NCI-H2196 (cell line): ENCODE results near the gene LRBA.
A peak's percentile ranks its signal among the peaks of the same experiment; 100 is the strongest.
"Not testable (repeated sequence)": the region's sequence is repeated elsewhere in the genome, so short reads cannot be mapped to it uniquely, and the experiment has no call there.

Experiments
- DNase-seq: peaks from one replicate; lab custom pipeline; 2025; ENCODE audit not compliant: unreplicated experiment; lab: John Stamatoyannopoulos, UW

Gene LRBA

GRCh38 chr4:151014521-151015458 lies at the start of gene LRBA:
TSS of gene LRBA (minus strand) at chr4:151015284. CDS start at chr4:151014642, 642 bp downstream.
- peak; percentile 72 for DNase-seq

GRCh38 chr4:151063143-151063542 lies 48.1 kb upstream of the LRBA start:
- DNase-seq: not testable (repeated sequence)

- DNase-seq: no peak
Measured at GRCh38 chr4:151055539-151055938, 40.5 kb upstream of the LRBA start.

GRCh38 chr4:151052785-151053184 lies 37.7 kb upstream of the LRBA start:
- no peak for DNase-seq

DNA sequence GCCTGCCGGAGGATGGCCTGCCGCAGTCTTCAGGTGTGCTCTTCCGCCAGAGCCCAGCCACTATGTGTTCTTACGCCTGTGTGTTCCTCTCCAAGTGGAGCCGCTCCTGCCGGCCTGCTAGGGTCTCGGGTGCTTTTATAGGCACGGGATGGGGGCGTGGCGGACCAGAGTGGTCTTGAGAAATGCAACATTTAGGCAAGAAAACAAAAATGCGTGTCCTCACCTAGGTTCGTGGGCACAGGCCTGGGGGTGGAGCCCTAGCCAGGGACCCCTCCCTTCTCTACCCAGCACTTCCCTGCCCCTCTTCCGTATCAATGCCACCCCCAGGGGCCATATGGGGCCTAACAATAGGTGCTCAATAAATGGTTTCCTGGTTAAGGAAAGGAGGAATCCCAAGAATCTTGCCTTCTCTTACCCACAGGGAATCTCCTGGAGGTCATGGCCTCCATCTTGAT lies 34.4 kb upstream of the LRBA start:
- DNase-seq: no peak

GRCh38 chr4:151048913-151049312 lies 33.8 kb upstream of the LRBA start:
- DNase-seq: no peak

- no peak for DNase-seq
Measured at GRCh38 chr4:151046609-151047008, 31.5 kb upstream of the LRBA start.

GRCh38 chr4:151045907-151046306 lies 30.8 kb upstream of the LRBA start:
- DNase-seq: peak; percentile 6

DNA sequence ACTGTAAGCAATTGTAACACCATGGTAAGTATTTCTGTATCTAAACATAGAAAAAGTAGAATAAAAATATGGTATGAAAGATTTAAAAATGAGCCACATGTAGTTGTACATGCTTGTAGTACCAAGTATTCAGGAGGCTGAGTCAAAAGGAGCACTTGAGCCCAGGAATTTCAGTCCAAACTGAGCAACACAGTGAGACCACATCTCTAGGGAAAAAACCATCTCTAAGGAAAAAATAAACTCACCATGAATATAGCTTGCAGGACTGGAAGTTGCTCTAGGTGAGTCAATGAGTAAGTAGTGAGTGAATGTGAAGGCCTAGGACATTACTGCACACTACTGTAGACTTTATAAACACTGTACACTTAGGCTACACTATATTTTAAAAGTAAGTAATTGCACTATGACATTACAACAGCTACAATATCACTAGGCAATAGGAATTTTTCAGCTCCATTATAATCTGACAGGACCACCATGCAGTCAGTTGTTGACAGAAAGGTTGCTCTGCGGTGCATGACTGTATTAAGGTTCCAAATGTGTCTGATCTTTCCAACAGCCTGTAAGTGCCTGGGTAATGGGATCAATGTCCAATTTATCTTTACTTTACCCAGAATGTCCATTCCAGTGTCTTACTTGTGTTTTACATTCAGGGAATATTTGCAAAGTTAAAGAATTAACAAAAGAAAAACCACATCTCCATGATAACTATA lies 28.9 kb upstream of the LRBA start:
- no peak for DNase-seq

GRCh38 chr4:151039733-151040132 lies 24.6 kb upstream of the LRBA start:
- no peak for DNase-seq

DNA sequence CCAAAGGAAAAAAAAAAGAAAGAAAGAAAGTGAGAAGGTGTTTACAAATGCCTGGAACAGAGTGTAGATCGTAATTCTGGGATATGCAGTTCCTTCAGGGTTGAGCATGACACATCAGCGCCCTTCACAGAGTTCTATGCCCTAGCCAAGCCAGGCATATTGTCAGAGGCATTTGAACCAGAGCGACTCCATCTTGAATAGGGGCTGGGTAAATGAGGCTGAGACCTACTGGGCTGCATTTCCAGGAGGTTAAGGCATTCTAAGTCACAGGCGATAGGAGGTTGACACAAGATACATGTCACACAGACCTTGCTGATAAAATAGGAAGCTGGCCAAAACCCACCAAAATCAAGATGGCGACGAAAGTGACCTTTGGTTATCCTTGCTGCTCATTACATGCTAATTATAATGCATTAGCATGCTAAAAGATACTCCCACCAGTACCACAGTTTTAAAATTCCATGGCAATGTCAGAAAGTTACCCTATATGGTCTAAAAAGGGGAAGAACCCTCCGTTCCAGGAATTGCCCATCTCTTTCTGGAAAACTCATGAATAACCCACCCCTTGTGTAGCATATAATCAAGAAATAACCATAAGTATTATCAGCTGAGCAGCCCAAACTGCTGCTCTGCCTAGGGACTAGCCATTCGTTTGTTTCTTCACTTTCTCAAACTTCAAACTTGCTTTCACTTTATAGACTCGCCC lies 23.5 kb upstream of the LRBA start:
- DNase-seq: no peak

GRCh38 chr4:151035911-151036310 lies 20.8 kb upstream of the LRBA start:
- DNase-seq: no peak

DNA sequence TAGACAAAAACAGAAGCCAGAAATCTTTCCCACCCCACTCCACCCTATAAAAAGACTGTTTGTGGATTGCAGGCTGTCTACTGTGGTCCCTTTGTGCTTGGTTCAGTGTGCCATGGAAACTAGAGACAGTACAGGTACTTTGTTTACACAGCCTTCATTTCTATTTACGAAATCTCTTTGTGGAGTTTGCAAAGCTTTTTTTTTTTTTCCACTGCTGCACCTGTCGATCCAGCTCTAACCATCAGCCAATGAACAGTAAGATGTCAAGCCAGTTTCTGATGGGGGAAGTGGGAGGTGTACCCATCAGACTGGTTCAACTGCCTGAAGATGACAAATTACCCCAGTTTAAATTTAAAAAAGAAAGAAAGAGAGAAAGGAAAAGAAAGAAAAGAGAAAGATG lies 20.2 kb upstream of the LRBA start:
- DNase-seq: peak; percentile 55

DNA sequence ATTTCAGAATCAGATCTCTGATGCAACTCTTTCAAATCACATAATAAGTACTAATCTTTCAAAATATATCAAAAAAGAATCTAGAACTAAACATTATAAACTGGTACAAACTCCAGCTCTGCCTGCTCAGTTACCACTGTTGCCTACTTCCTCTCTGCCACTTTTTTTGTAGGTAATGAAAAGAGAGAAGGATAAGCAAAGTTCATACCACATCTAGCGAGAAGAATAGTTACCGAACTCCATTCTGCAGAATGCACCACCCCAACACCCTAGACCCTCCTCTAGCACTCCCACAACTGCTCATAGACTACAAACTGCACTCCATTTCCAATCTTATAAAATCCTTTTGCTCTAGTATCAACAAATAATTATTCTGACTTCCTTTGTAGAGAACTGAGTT lies 19.7 kb upstream of the LRBA start:
- DNase-seq: no peak

DNA sequence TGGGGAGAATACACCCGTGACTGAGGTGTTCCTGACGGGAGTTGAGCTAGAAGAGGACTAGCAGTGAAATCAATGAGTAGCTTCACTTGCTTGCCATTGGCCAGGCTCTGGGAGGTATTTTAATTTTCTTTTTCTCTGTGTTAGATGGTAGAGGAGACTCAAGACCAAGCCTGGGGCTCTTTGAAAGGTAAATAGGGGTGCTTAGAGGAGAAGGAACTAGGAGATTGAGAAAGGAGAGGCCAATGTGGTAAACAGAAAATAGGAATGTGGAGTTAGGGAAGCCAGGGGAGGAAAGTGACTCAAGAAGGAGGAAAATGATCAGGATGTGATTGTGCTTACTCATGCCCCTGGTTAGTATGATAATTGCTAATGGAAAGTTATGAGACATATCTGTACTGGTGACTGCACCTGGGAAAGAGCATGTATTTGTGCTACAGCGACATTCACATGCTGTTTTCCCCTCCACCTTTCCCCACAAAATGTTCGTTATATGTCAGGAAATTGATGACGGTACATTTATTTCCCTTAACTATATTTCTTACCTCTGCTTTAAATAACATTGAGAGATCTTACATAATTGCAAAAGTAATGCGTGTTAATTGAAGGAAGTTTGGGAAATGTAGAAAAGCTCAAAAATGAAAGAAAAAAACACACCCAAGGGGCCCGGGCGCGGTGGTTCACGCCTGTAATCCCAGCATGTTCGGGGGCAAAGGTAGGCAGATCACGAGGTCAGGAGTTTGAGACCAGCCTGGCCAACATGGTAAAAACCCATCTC lies 16.9 kb upstream of the LRBA start:
- DNase-seq: no peak

DNA sequence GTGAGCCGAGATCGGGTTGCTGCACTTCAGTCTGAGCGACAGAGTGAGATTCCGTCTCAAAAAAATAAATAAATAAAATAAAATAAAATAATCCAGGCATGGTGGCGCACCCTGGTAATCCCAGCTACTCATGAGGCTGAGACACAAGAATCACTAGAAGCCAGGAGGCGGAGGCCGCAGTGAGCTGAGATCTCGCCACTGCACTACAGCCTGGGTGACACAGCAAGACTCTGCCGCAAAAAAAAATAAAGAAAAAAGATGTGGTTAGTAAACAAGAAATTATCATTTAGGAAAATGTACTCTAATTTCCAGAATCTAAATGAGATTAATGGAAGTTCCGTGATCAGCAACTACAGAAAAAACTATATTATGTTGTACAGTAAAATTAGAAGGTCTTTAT lies 14.5 kb upstream of the LRBA start:
- DNase-seq: no peak

DNA sequence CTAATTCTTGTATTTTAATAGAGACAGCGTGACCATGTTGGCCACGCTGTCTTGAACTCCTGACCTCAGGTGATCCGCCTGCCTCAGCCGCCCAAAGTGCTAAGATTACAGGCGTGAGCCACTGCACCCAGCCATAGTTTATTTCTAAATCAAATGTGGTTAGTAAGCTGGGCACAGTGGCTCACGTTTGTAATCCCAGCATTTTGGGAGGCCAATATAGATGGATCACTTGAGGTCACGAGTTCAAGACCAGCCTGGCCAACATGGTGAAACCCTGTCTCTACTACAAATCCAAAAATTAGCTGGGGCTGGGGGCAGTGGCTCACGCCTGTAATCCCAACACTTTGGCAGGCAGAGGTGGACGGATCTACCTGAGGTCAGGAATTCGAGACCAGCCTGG lies 13.9 kb upstream of the LRBA start:
- not testable (repeated sequence) for DNase-seq

DNA sequence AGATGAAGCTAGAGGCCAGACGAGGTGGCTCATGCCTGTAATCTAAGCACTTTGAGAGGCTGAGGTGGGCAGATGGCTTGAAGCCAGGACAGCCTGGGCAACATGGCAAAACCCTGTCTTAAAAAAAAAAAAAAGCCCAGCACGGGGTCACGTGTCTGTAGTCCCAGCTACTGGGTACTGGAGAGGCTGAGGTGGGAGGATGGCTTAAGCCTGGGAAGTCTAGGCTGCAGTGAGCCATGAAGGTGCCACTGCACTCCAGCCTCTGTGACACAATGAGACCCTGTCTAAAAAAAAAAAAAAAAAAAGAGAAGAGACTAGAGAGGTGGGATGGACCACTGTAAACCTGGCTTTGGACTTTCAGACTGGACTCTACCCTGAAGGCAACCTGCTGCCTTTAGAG lies 10.7 kb upstream of the LRBA start:
- no peak for DNase-seq

- DNase-seq: no peak
Measured at GRCh38 chr4:151022586-151022985, 7.5 kb upstream of the LRBA start.

- DNase-seq: no peak
Measured at GRCh38 chr4:151021637-151022334, 6.7 kb upstream of the LRBA start.
